HEK293 (cell line): ENCODE measurements around the gene C9orf72.

ENCODE experiments used
- CTCF ChIA-PET: fragments of 350-600 bp; formaldehyde crosslinking; extraction: SDS; loops from one replicate; lab custom pipeline; 2021; ENCODE audit warnings: antibody characterized with exemption; lab: Yijun Ruan, JAX
- POLR2A ChIA-PET: fragments of 300-600 bp; formaldehyde crosslinking; extraction: SDS; loops from one replicate; lab custom pipeline; 2020; ENCODE audit warnings: antibody characterized with exemption, inconsistent platforms; lab: Yijun Ruan, JAX
- H3K27ac ChIP-seq: fragments of 200-500 bp; sonication (Bioruptor generic); 2 replicates; pipeline ENCODE4 v1.5.1; 2014; ENCODE audit warnings: low read depth, low read length, control low read depth, inconsistent platforms; ENCODE audit errors: extremely low read depth
- H3K36me3 ChIP-seq, 2 experiments: fragments of 200-500 bp in 1 of 2; sonication (Bioruptor generic) in 1 of 2; 1 replicate in 1 of 2; 2 replicates in 1 of 2; pipeline ENCODE4 v1.5.1; 2014 to 2017; ENCODE audit warnings: inconsistent platforms in 2 of 2, low read length in 2 of 2; ENCODE audit not compliant: control insufficient read depth in 2 of 2, insufficient read depth in 1 of 2
- H3K4me1 ChIP-seq: fragments of 200-500 bp; sonication (Bioruptor generic); 2 replicates; pipeline ENCODE4 v1.5.1; 2014; ENCODE audit warnings: mild to moderate bottlenecking, low read length, inconsistent platforms; ENCODE audit not compliant: control insufficient read depth, insufficient read depth
- H3K4me3 ChIP-seq: 2 replicates; pipeline ENCODE4 v1.5.1; 2011; ENCODE audit warnings: low read depth, mild to moderate bottlenecking, control low read depth, low read length, moderate library complexity
- H3K9me3 ChIP-seq: fragments of 200-500 bp; sonication (Bioruptor generic); 2 replicates; pipeline ENCODE4 v1.5.1; 2014; ENCODE audit warnings: low read depth, low read length, inconsistent platforms; ENCODE audit not compliant: control insufficient read depth, insufficient read depth
- BCL11A ChIP-seq: fragments of 450-650 bp; formaldehyde crosslinking; IDR thresholded peaks from 2 replicates; pipeline ENCODE4 v1.5.1; 2016; ENCODE audit warnings: low read depth, missing biosample characterization, missing genetic modification characterization
- EGR2 ChIP-seq: fragments of 450-650 bp; formaldehyde crosslinking; IDR thresholded peaks from 2 replicates; pipeline ENCODE4 v1.5.1; 2016; ENCODE audit warnings: low read depth, missing biosample characterization, missing genetic modification characterization
- PRDM1 ChIP-seq: fragments of 450-650 bp; formaldehyde crosslinking; IDR thresholded peaks from 2 replicates; pipeline ENCODE4; 2016; ENCODE audit warnings: missing biosample characterization, missing genetic modification characterization
- RBAK ChIP-seq: fragments of 450-650 bp; formaldehyde crosslinking; IDR thresholded peaks from 2 replicates; pipeline ENCODE4 v1.5.1; 2016; ENCODE audit warnings: missing biosample characterization, missing genetic modification characterization
- YY1 ChIP-seq: fragments of 450-650 bp; formaldehyde crosslinking; IDR thresholded peaks from 2 replicates; pipeline ENCODE4 v1.5.1; 2018; ENCODE audit warnings: missing biosample characterization, missing genetic modification characterization
- ZBTB48 ChIP-seq: fragments of 450-650 bp; formaldehyde crosslinking; IDR thresholded peaks from 2 replicates; pipeline ENCODE4 v1.5.1; 2016; ENCODE audit warnings: missing biosample characterization, missing genetic modification characterization
- ZFP41 ChIP-seq: fragments of 450-650 bp; formaldehyde crosslinking; IDR thresholded peaks from 2 replicates; pipeline ENCODE4 v1.5.1; 2016; ENCODE audit warnings: missing biosample characterization, missing genetic modification characterization, borderline replicate concordance
- ZFP69B ChIP-seq: fragments of 450-650 bp; formaldehyde crosslinking; IDR thresholded peaks from 2 replicates; pipeline ENCODE4 v1.5.1; 2016; ENCODE audit warnings: missing biosample characterization, missing genetic modification characterization
- ZNF155 ChIP-seq: fragments of 450-650 bp; formaldehyde crosslinking; IDR thresholded peaks from 2 replicates; pipeline ENCODE4 v1.5.1; 2016; ENCODE audit warnings: missing biosample characterization, missing genetic modification characterization
- ZNF202 ChIP-seq: fragments of 450-650 bp; formaldehyde crosslinking; IDR thresholded peaks from 2 replicates; pipeline ENCODE4 v1.5.1; 2016; ENCODE audit warnings: missing biosample characterization, missing genetic modification characterization, borderline replicate concordance
- ZNF530 ChIP-seq: fragments of 450-650 bp; formaldehyde crosslinking; IDR thresholded peaks from 2 replicates; pipeline ENCODE4 v1.5.1; 2016; ENCODE audit warnings: low read depth, missing biosample characterization, missing genetic modification characterization
- ZNF596 ChIP-seq: fragments of 450-650 bp; IDR thresholded peaks from 2 replicates; pipeline ENCODE4 v1.5.0; 2018; ENCODE audit warnings: missing biosample characterization, mild to moderate bottlenecking, missing genetic modification characterization, moderate library complexity
- ZNF629 ChIP-seq: fragments of 450-650 bp; formaldehyde crosslinking; IDR thresholded peaks from 2 replicates; pipeline ENCODE4 v1.5.1; 2017; ENCODE audit warnings: missing biosample characterization, missing genetic modification characterization
- ZNF701 ChIP-seq: fragments of 450-650 bp; formaldehyde crosslinking; IDR thresholded peaks from 2 replicates; pipeline ENCODE4 v1.5.1; 2016; ENCODE audit warnings: missing biosample characterization, missing genetic modification characterization
- ZNF707 ChIP-seq: fragments of 450-650 bp; formaldehyde crosslinking; IDR thresholded peaks from 2 replicates; pipeline ENCODE4 v1.5.1; 2016; ENCODE audit warnings: missing biosample characterization, missing genetic modification characterization
- ZNF747 ChIP-seq: fragments of 450-650 bp; formaldehyde crosslinking; IDR thresholded peaks from 2 replicates; pipeline ENCODE4 v1.5.1; 2016; ENCODE audit warnings: missing biosample characterization, missing genetic modification characterization
- ZNF76 ChIP-seq: fragments of 450-650 bp; formaldehyde crosslinking; IDR thresholded peaks from 2 replicates; pipeline ENCODE4; 2016; ENCODE audit warnings: low read depth, missing biosample characterization, missing genetic modification characterization, borderline replicate concordance
- ZNF843 ChIP-seq: fragments of 450-650 bp; formaldehyde crosslinking; IDR thresholded peaks from 2 replicates; pipeline ENCODE4 v1.5.1; 2016; ENCODE audit warnings: missing biosample characterization, missing genetic modification characterization
- TF ChIP-seq, protein P1 (sequence below): IDR thresholded peaks from 2 replicates; pipeline ENCODE4 v1.6.1; 2011; ENCODE audit warnings: mild to moderate bottlenecking, low read depth, low read length, borderline replicate concordance
- TF ChIP-seq, protein P2 (sequence below): fragments of 450-650 bp; formaldehyde crosslinking; IDR thresholded peaks from 2 replicates; pipeline ENCODE4 v1.5.1; 2016; ENCODE audit warnings: missing biosample characterization, missing genetic modification characterization, low read depth
- TF ChIP-seq, protein P3 (sequence below): fragments of 450-650 bp; IDR thresholded peaks from 2 replicates; pipeline ENCODE4 v1.5.1; 2018; ENCODE audit warnings: missing biosample characterization, mild to moderate bottlenecking, missing genetic modification characterization
- TF ChIP-seq, protein P4 (sequence below): fragments of 450-650 bp; formaldehyde crosslinking; conservative IDR thresholded peaks from 2 replicates; pipeline ENCODE4 v1.5.1; 2016; ENCODE audit warnings: low read depth, missing biosample characterization, missing genetic modification characterization

C9orf72 gene

DNA sequence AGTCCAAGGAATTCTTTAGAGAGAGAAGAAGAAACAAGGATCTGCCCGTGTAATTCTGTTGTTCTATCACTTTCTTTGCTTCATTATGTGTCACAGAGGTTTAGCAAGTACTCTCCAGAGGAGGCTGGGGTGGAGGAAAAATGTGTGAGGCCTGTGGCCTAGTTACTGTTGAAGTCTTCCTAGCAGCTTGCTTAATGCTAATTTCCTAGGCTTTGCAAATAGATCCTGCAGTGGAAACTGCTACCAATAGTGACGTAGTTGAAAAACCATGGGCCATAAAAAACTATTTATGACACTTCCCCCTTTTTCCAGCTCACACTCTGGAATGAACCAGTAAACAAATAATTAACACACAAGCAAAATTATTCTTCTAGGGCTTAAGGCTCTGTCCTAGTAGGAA is 27.0 kb upstream of the C9orf72 start:
- no peaks in the 10 kb centered on the region for H3K36me3 ChIP-seq
- ChIA-PET POLR2A (no interaction called here), CTCF (no interaction called here)
- TF ChIP-seq, protein P1, sequence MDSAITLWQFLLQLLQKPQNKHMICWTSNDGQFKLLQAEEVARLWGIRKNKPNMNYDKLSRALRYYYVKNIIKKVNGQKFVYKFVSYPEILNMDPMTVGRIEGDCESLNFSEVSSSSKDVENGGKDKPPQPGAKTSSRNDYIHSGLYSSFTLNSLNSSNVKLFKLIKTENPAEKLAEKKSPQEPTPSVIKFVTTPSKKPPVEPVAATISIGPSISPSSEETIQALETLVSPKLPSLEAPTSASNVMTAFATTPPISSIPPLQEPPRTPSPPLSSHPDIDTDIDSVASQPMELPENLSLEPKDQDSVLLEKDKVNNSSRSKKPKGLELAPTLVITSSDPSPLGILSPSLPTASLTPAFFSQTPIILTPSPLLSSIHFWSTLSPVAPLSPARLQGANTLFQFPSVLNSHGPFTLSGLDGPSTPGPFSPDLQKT: no peak
- TF ChIP-seq ZNF701 (tag by site-specific recombination): no peak
- no peak for TF ChIP-seq RBAK (tag by site-specific recombination)
- TF ChIP-seq ZNF747: no peak
- no peak for TF ChIP-seq ZNF202
- TF ChIP-seq ZNF707 (tag by site-specific recombination): no peak
- TF ChIP-seq EGR2: no peak
- TF ChIP-seq ZNF155: no peak
- TF ChIP-seq, protein P2, sequence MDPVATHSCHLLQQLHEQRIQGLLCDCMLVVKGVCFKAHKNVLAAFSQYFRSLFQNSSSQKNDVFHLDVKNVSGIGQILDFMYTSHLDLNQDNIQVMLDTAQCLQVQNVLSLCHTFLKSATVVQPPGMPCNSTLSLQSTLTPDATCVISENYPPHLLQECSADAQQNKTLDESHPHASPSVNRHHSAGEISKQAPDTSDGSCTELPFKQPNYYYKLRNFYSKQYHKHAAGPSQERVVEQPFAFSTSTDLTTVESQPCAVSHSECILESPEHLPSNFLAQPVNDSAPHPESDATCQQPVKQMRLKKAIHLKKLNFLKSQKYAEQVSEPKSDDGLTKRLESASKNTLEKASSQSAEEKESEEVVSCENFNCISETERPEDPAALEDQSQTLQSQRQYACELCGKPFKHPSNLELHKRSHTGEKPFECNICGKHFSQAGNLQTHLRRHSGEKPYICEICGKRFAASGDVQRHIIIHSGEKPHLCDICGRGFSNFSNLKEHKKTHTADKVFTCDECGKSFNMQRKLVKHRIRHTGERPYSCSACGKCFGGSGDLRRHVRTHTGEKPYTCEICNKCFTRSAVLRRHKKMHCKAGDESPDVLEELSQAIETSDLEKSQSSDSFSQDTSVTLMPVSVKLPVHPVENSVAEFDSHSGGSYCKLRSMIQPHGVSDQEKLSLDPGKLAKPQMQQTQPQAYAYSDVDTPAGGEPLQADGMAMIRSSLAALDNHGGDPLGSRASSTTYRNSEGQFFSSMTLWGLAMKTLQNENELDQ (tag by site-specific recombination): no peak
- TF ChIP-seq ZBTB48 (tag by site-specific recombination): no peak
- no peak for TF ChIP-seq BCL11A (tag by site-specific recombination)
- TF ChIP-seq, protein P3, sequence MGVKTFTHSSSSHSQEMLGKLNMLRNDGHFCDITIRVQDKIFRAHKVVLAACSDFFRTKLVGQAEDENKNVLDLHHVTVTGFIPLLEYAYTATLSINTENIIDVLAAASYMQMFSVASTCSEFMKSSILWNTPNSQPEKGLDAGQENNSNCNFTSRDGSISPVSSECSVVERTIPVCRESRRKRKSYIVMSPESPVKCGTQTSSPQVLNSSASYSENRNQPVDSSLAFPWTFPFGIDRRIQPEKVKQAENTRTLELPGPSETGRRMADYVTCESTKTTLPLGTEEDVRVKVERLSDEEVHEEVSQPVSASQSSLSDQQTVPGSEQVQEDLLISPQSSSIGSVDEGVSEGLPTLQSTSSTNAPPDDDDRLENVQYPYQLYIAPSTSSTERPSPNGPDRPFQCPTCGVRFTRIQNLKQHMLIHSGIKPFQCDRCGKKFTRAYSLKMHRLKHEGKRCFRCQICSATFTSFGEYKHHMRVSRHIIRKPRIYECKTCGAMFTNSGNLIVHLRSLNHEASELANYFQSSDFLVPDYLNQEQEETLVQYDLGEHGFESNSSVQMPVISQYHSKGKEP (tag by site-specific recombination): no peak
- no peak for TF ChIP-seq ZFP69B (tag by site-specific recombination)
- no peak for TF ChIP-seq ZNF530 (tag by site-specific recombination)
- TF ChIP-seq PRDM1 (tag by site-specific recombination): no peak
- no peaks in the 10 kb centered on the region for H3K4me1 ChIP-seq
- no peak overlapping the region for H3K4me3 ChIP-seq
- H3K27ac ChIP-seq: no peak overlapping the region
- no peaks in the 10 kb centered on the region for H3K9me3 ChIP-seq

DNA sequence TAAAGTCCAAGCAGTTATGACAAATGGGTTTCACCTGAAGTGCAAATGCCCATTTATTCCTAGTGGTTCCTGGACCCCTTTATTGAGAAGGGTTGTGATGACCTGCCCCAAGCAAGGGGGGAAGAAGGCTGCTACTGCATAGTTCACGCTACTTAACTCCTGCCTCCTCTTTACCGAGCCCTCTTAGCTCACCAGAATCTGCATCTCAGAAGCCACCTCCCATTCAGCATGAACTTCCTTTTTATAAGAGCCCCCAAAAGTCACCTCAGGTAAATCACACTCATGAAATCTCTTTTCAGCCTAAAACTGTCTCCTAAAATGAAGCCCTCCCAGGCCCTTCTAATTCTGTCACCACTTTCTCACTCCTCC is 26.6 kb upstream of the C9orf72 start:
- Histone ChIP-seq H3K36me3 (no peaks in the 10 kb centered on the region), H3K4me1 (no peaks in the 10 kb centered on the region), H3K9me3 (no peaks in the 10 kb centered on the region), H3K4me3 (no peak overlapping the region), H3K27ac (no peak overlapping the region)
- POLR2A ChIA-PET: no interaction called here
- CTCF ChIA-PET: interaction anchor here (0.7 to 1.0 kb wide), 3 partner anchors 18 to 1614 kb away, joined by 3 read pairs; no protein-coding TSS in a partner anchor
- TF ChIP-seq YY1 (no peak), ZNF596 (tag by site-specific recombination) (no peak), ZFP41 (tag by site-specific recombination) (no peak), RBAK (tag by site-specific recombination) (no peak), ZNF843 (tag by site-specific recombination) (no peak), ZNF76 (no peak), ZNF629 (no peak)
- TF ChIP-seq, protein P4, sequence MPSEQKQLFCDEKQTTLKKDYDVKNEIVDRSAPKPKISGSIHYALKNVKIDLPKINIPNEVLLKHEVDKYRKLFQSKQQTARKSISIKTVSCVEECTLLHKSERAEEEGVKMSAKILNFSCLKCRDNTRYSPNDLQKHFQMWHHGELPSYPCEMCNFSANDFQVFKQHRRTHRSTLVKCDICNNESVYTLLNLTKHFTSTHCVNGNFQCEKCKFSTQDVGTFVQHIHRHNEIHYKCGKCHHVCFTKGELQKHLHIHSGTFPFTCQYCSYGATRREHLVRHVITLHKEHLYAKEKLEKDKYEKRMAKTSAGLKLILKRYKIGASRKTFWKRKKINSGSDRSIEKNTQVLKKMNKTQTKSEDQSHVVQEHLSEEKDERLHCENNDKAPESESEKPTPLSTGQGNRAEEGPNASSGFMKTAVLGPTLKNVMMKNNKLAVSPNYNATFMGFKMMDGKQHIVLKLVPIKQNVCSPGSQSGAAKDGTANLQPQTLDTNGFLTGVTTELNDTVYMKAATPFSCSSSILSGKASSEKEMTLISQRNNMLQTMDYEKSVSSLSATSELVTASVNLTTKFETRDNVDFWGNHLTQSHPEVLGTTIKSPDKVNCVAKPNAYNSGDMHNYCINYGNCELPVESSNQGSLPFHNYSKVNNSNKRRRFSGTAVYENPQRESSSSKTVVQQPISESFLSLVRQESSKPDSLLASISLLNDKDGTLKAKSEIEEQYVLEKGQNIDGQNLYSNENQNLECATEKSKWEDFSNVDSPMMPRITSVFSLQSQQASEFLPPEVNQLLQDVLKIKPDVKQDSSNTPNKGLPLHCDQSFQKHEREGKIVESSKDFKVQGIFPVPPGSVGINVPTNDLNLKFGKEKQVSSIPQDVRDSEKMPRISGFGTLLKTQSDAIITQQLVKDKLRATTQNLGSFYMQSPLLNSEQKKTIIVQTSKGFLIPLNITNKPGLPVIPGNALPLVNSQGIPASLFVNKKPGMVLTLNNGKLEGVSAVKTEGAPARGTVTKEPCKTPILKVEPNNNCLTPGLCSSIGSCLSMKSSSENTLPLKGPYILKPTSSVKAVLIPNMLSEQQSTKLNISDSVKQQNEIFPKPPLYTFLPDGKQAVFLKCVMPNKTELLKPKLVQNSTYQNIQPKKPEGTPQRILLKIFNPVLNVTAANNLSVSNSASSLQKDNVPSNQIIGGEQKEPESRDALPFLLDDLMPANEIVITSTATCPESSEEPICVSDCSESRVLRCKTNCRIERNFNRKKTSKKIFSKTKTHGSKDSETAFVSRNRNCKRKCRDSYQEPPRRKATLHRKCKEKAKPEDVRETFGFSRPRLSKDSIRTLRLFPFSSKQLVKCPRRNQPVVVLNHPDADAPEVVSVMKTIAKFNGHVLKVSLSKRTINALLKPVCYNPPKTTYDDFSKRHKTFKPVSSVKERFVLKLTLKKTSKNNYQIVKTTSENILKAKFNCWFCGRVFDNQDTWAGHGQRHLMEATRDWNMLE (tag by site-specific recombination): no peak
